Hair follicular keratinocyte (primary cell): ENCODE measurements around the gene RRM2. TPM values are rescaled to one million over a fixed set of nuclear protein-coding genes. Genes with fewer than 3 reads are reported as not detected.

Source experiments
- total RNA-seq: library from RNA; depleted of rRNA; stranded (reverse); fragments of >200 nt; gene quantifications from 2 replicates; pipeline ENCODE4 v1.2.3, GENCODE V29; 2015

The RRM2 gene
- total RNA-seq = 22.4 and 136 TPM in 2 replicates

DNA sequence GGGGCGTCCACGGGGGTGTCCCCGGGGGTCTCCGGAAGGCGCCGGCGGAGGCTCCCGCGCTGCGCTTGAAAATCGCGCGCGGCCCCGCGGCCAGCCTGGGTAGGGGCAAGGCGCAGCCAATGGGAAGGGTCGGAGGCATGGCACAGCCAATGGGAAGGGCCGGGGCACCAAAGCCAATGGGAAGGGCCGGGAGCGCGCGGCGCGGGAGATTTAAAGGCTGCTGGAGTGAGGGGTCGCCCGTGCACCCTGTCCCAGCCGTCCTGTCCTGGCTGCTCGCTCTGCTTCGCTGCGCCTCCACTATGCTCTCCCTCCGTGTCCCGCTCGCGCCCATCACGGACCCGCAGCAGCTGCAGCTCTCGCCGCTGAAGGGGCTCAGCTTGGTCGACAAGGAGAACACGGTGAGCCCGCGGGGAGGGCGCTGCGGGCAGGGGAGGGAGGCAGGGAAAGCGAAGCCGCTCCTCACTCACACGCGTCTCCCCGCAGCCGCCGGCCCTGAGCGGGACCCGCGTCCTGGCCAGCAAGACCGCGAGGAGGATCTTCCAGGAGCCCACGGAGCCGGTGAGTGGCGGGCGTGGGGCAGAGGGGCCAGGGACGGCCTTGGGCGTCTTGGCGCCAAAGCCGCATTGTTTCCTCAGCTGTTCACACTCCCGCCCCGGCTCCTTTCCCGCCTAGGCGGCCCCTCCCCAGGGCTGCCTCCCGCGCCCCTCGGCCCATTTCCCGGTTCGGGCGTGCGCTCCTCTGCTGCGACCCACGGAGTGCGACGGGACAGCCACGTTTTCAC lies at the start of gene RRM2:
Gene RRM2 (plus strand): TSS at position 240 of the 781 bp plus-strand sequence. CDS start 60 bp downstream, at position 300.

DNA sequence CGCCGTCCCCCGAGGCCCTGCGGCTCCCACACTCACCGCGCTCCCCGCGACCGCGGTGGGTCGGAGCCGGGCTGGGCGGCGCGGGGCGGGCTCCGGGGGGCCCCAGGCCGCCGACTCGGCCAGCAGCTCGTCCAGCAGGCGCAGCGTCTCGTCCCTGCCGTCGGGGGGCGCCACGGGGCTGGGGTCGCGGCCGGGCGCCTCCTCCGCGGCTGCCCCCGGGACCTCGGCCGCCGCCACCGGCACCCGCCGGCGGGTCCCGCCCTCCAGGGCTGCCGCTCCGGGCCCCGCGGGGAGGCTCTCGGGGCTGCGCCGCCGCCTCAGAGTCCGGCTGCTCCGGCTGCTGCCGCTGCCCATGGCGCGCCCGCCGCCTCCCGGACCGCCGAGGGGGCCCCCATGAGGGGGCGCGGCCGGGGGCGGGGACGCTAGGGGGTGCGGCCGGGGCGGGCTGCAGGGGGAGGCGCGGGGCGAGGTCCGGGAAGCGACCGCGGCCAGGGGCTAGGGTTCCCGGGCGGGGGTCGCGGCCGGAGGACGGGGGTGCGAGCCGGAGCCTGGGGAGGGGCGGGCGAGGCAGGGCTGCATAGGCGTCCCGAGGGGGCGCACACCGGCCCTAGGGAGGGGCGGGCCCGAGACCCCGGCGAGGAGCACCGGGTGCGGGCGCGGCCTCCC lies 42.5 kb upstream of the RRM2 start, which contains the start of gene CYS1:
Gene CYS1 (minus strand): TSS at position 542 of the 666 bp plus-strand sequence. CDS start 188 bp downstream, at position 354.

Other genes with a start within 250 kb of the RRM2 start
- 2.3 and 10.1 TPM in 2 replicates for gene GRHL1, start 171.0 kb upstream of the RRM2 start, total RNA-seq
- 6.6 and 9.3 TPM in 2 replicates for gene KLF11, start 79.2 kb upstream of the RRM2 start, total RNA-seq
- 1.3 and 4.1 TPM in 2 replicates for gene CYS1, start 42.3 kb upstream of the RRM2 start, total RNA-seq
- gene HPCAL1, start 180.2 kb downstream of the RRM2 start, total RNA-seq = 73.3 and 85.7 TPM in 2 replicates